ENCODE results near the gene TNP2. TPM values are rescaled to one million over a fixed set of nuclear protein-coding genes. Genes with fewer than 3 reads are reported as not detected.
"Not testable (repeated sequence)": the region's sequence is repeated elsewhere in the genome, so short reads cannot be mapped to it uniquely, and the experiment has no call there.

The TNP2 gene
- total and polyA plus RNA-seq, 7 donors: not detected

- 49 to 64% (median 62%) methylated on average over 4 of the region's 4 CpGs for WGBS, 3 donors
- no peak for DNase-seq
- Histone ChIP-seq H3K9me3 (no peaks in the 10 kb centered on the region), H3K4me1 (peaks cover 10% of the 10 kb centered on the region), H3K27ac (no peak overlapping the region), H3K4me3 (no peak overlapping the region), H3K27me3 (ENCODE audit: insufficient read depth in 3 of 3, low read length in 2 of 3) (no peaks in the 10 kb centered on the region), H3K36me3 (ENCODE audit: insufficient read depth in 1 of 2, low read depth in 1 of 2) (no peaks in the 10 kb centered on the region)
- TF ChIP-seq, protein P1, sequence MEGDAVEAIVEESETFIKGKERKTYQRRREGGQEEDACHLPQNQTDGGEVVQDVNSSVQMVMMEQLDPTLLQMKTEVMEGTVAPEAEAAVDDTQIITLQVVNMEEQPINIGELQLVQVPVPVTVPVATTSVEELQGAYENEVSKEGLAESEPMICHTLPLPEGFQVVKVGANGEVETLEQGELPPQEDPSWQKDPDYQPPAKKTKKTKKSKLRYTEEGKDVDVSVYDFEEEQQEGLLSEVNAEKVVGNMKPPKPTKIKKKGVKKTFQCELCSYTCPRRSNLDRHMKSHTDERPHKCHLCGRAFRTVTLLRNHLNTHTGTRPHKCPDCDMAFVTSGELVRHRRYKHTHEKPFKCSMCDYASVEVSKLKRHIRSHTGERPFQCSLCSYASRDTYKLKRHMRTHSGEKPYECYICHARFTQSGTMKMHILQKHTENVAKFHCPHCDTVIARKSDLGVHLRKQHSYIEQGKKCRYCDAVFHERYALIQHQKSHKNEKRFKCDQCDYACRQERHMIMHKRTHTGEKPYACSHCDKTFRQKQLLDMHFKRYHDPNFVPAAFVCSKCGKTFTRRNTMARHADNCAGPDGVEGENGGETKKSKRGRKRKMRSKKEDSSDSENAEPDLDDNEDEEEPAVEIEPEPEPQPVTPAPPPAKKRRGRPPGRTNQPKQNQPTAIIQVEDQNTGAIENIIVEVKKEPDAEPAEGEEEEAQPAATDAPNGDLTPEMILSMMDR (IDR thresholded peaks at IDR 0.05): no peak
- intact Hi-C loops (cut with DNase I): no loop called here
- ATAC-seq: no peak
Measured at GRCh38 chr16:11301645-11302501, 32.7 kb upstream of the TNP2 start.

- no peaks in the 10 kb centered on the region for H3K36me3 ChIP-seq (ENCODE audit: insufficient read depth in 1 of 2, low read depth in 1 of 2)
- no peaks in the 10 kb centered on the region for H3K27me3 ChIP-seq (ENCODE audit: insufficient read depth in 3 of 3, low read length in 2 of 3)
- ATAC-seq: no peak
- H3K4me1 ChIP-seq: peaks cover 12% of the 10 kb centered on the region
- DNase-seq: no peak
- intact Hi-C loops (cut with DNase I): no loop called here
- no peak overlapping the region for H3K4me3 ChIP-seq
- 79 to 87% (median 84%) methylated on average over 7 of the region's 7 CpGs for whole genome bisulfite sequencing, 3 donors
- H3K9me3 ChIP-seq: no peaks in the 10 kb centered on the region
- H3K27ac ChIP-seq: no peak overlapping the region
- TF ChIP-seq, protein P1 (IDR thresholded peaks at IDR 0.05): no peak
Measured at GRCh38 chr16:11300560-11300892, 31.4 kb upstream of the TNP2 start.

GRCh38 chr16:11299865-11300559 is 30.9 kb upstream of the TNP2 start:
- TF ChIP-seq, protein P1 (IDR thresholded peaks at IDR 0.05): no peak
- intact Hi-C loops (cut with DNase I): no loop called here
- Histone ChIP-seq H3K27ac (no peak overlapping the region), H3K36me3 (ENCODE audit: insufficient read depth in 1 of 2, low read depth in 1 of 2) (no peaks in the 10 kb centered on the region), H3K9me3 (no peaks in the 10 kb centered on the region), H3K4me1 (peaks cover 12% of the 10 kb centered on the region), H3K27me3 (ENCODE audit: insufficient read depth in 3 of 3, low read length in 2 of 3) (no peaks in the 10 kb centered on the region), H3K4me3 (no peak overlapping the region)
- no peak for ATAC-seq
- DNase-seq: no peak
- 90% methylated on average over 6 of the region's 6 CpGs for WGBS, 3 donors

DNA sequence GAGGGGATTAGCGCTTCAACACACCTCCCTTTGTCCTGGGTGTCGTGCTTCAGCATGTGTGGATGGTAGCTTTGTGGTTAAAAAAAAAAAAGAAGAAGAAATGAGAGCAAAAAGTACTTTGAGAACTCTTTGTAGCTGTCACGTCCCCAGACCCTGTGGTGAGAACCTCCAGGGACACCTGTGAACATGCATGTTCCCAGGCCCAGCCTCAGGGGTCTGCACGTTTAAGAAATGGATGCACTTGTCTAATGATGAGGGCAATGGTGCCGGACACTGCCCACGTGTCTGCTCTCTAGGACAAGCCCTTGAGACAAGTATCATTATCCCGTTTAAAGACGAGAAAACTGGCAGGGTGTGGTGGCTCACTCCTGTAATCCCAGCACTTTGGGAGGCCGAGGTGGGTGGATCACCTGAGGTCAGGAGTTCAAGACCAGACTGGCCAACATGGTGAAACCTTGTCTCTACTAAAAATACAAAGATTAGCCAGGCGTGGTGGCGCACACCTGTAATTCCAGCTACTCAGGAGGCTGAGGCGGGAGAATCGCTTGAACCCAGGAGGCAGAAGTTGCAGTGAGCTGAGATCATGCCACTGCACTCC is 29.9 kb upstream of the TNP2 start:
- ATAC-seq; H3K4me3 ChIP-seq; DNase-seq; intact Hi-C loops (cut with DNase I); H3K27ac ChIP-seq; H3K9me3 ChIP-seq; H3K36me3 ChIP-seq (ENCODE audit: insufficient read depth in 1 of 2, low read depth in 1 of 2); H3K27me3 ChIP-seq (ENCODE audit: insufficient read depth in 3 of 3, low read length in 2 of 3): not testable (repeated sequence)
- 90 to 92% (median 90%) methylated on average over 13 of the region's 13 CpGs for WGBS, 3 donors
- peaks cover 12% of the 10 kb centered on the region for H3K4me1 ChIP-seq
